HL-60 (cell line): Measurements from ENCODE around the gene FALEC.
"Not testable (repeated sequence)": the region's sequence is repeated elsewhere in the genome, so short reads cannot be mapped to it uniquely, and the experiment has no call there.

Experiments
- DNase-seq, 2 experiments: peaks; one replicate each; pipeline ENCODE4 v3.0.0-alpha.2; 2010 to 2020; ENCODE audit warnings: low read depth in 1 of 2, low spot score in 1 of 2
- H3K27ac ChIP-seq: fragments of 250-450 bp; sonication (Bioruptor Pico); replicated peaks from 2 replicates; pipeline ENCODE4 v1.5.1; 2020; ENCODE audit warnings: mild to moderate bottlenecking, moderate library complexity
- H3K27me3 ChIP-seq: fragments of 250-450 bp; sonication (Bioruptor Pico); 2 replicates; pipeline ENCODE4 v1.5.1; 2021; ENCODE audit warnings: mild to moderate bottlenecking, moderate library complexity; ENCODE audit not compliant: insufficient read depth, poor library complexity, severe bottlenecking
- H3K4me3 ChIP-seq: replicated peaks from 2 replicates; pipeline ENCODE4 v1.5.1; 2011; ENCODE audit warnings: mild to moderate bottlenecking, control low read depth, low read length; ENCODE audit not compliant: insufficient read depth
- GABPA ChIP-seq: IDR thresholded peaks from 2 replicates; pipeline ENCODE4 v1.6.1; 2012; ENCODE audit warnings: low read depth
- POLR2AphosphoS5 ChIP-seq: IDR thresholded peaks from 2 replicates; pipeline ENCODE4 v1.6.1; 2012; ENCODE audit warnings: low read depth
- SPI1 ChIP-seq: IDR thresholded peaks from 2 replicates; pipeline ENCODE4 v1.6.1; 2012; ENCODE audit warnings: low read depth, mild to moderate bottlenecking, borderline replicate concordance
- TF ChIP-seq, protein P1 (sequence below): IDR thresholded peaks from 2 replicates; pipeline ENCODE4 v1.6.1; 2012; ENCODE audit warnings: low read depth; ENCODE audit not compliant: insufficient replicate concordance
- TF ChIP-seq, protein P2 (sequence below): IDR thresholded peaks from one replicate; pipeline ENCODE4 v1.5.1; 2011; ENCODE audit warnings: low read length, control low read depth, inconsistent platforms; ENCODE audit not compliant: insufficient read depth

FALEC gene

DNA sequence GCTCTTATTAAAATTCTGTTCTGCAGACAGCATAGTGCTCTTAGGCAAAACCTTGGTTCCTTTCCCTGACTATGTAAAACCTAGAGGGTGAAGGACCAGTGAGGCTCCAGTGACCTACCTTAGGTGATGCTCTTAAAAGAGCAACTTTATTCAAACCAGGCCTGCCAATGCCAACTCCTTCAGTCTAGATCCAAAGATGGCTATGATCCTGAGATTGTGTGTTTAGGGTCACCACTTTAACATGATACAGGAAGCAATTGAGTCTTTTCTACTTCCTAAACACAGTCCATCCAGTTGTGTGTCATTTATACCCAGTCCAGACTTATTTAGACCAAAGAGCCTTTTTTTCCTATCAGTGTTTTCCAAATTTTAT lies 53.0 kb downstream of the FALEC start:
- TF ChIP-seq, protein P1, sequence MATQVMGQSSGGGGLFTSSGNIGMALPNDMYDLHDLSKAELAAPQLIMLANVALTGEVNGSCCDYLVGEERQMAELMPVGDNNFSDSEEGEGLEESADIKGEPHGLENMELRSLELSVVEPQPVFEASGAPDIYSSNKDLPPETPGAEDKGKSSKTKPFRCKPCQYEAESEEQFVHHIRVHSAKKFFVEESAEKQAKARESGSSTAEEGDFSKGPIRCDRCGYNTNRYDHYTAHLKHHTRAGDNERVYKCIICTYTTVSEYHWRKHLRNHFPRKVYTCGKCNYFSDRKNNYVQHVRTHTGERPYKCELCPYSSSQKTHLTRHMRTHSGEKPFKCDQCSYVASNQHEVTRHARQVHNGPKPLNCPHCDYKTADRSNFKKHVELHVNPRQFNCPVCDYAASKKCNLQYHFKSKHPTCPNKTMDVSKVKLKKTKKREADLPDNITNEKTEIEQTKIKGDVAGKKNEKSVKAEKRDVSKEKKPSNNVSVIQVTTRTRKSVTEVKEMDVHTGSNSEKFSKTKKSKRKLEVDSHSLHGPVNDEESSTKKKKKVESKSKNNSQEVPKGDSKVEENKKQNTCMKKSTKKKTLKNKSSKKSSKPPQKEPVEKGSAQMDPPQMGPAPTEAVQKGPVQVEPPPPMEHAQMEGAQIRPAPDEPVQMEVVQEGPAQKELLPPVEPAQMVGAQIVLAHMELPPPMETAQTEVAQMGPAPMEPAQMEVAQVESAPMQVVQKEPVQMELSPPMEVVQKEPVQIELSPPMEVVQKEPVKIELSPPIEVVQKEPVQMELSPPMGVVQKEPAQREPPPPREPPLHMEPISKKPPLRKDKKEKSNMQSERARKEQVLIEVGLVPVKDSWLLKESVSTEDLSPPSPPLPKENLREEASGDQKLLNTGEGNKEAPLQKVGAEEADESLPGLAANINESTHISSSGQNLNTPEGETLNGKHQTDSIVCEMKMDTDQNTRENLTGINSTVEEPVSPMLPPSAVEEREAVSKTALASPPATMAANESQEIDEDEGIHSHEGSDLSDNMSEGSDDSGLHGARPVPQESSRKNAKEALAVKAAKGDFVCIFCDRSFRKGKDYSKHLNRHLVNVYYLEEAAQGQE, result no peak
- TF ChIP-seq, protein P2, sequence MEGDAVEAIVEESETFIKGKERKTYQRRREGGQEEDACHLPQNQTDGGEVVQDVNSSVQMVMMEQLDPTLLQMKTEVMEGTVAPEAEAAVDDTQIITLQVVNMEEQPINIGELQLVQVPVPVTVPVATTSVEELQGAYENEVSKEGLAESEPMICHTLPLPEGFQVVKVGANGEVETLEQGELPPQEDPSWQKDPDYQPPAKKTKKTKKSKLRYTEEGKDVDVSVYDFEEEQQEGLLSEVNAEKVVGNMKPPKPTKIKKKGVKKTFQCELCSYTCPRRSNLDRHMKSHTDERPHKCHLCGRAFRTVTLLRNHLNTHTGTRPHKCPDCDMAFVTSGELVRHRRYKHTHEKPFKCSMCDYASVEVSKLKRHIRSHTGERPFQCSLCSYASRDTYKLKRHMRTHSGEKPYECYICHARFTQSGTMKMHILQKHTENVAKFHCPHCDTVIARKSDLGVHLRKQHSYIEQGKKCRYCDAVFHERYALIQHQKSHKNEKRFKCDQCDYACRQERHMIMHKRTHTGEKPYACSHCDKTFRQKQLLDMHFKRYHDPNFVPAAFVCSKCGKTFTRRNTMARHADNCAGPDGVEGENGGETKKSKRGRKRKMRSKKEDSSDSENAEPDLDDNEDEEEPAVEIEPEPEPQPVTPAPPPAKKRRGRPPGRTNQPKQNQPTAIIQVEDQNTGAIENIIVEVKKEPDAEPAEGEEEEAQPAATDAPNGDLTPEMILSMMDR, result no peak
- TF ChIP-seq SPI1 (no peak), GABPA (no peak), POLR2AphosphoS5 (no peak)
- no peak overlapping the region for H3K4me3 ChIP-seq
- no peak for DNase-seq

DNA sequence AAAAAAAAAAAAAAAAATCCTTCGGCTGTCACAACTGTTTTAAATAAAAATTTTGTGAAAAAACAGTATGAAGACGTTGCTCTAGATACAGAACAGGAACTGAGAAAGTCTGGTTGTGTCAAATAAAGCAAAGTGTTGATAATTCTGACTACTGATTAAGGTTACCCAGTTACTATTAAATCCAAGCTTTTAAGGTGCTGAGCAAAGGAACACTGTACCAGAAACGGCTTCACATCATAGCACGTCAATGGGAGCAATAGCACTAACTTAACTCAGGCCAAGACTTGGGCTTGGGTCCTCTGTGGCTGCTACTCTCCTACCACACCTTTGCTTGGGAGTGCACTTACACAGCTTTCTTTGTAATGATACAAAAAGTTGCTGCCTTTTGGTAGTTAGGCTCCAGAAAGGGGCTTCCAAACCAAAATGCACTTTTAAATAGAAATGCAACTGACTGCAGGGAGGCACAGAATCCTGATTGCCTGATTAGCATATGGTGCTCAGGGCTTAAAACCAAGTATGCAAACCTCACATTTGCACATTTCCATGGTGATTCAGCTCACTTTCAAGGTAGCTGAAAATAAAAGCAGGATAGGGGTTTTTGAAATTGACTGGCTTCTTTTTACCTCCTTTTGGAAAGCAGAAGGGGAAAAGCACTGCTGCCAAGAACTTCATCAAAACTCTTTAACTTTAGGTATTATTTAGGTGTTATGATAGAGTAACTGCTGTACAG lies 57.5 kb downstream of the FALEC start:
- no peak overlapping the region for H3K27ac ChIP-seq
- TF ChIP-seq, protein P1, result no peak
- TF ChIP-seq SPI1 (no peak), POLR2AphosphoS5 (no peak), GABPA (no peak)
- TF ChIP-seq, protein P2, result no peak

More for the DNA sequence above, 53.0 kb downstream of the FALEC start:
- Histone ChIP-seq H3K27me3 (no peaks in the 10 kb centered on the region), H3K27ac (no peak overlapping the region)

DNA sequence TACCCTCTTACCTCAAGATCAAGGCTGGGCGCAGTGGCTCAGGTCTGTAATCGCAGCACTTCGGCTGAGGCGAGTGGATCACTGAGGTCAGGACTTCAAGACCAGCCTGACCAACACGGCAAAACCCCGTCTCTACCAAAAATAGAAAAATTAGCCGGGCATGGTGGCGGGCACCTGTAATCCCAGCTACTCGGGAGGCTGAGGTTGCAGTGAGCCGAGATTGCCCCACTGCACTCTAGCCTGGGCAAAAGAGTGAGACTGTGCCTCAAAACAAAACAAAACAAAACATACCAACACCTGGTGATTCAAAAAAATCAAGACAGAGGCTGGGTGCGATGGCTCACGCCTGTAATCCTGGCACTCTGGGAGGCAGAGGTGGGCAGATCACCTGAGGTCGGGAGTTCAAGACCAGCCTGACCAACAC lies 58.1 kb downstream of the FALEC start:
- not testable (repeated sequence) for DNase-seq, H3K4me3 ChIP-seq, H3K27ac ChIP-seq, H3K27me3 ChIP-seq
- TF ChIP-seq POLR2AphosphoS5, result peak; percentile 47; the same call in 1 of the 2 replicates

More for the DNA sequence above, 57.5 kb downstream of the FALEC start:
- Histone ChIP-seq H3K4me3 (no peak overlapping the region), H3K27me3 (no peaks in the 10 kb centered on the region)
- DNase-seq, result no peak

DNA sequence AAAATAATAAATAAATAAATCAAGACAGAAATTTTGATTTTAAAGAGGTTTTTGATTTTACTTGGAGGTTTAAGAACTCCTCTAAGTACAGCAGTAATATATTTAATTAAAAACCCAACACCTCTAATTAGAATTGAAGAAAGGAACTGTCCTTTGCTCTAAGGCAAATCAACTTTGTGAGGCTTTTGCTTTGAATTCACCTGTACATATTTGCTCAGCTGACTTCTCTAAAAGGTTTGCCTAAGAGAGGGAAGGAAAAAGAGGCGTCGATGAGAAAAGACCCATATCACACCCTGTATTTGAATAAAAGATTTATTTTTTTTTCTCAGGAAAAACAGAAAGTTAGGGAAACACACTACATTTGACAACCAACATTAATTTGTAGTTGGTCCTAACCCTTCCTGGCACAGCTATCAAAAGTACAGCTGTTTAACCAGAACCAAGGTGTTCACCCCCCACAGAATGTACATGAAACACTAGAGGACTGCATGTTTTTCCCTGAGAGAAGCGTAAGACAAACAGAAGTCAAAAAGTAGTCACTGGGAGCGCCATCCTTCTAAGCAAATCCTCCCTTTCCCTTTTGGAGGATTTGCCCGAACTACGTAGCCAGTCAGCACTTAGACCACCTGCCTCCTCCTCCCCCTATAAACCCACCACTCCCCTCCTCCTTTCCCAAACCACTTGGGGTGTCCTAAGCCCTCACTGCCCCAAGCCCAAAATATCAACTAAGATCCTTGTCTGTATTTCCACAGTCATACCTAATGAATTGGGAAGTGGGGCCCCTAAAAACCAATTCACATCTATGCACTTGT lies 58.9 kb downstream of the FALEC start:
- H3K27me3 ChIP-seq, result no peaks in the 10 kb centered on the region
- no peak overlapping the region for H3K4me3 ChIP-seq
- no peak for DNase-seq
- peak; percentile 36; the same call in 1 of the 2 replicates for TF ChIP-seq POLR2AphosphoS5
- TF ChIP-seq, protein P1, result no peak
- no peak overlapping the region for H3K27ac ChIP-seq
